A549 treated with RU486 at 1 μM for 4 hours (cell line): ENCODE measurements around the gene LPCAT4. TPM values are rescaled to one million over a fixed set of nuclear protein-coding genes. Genes with fewer than 3 reads are reported as not detected.

Experiments
- total RNA-seq: library from RNA; stranded (reverse); fragments of 200-300 nt; extraction: Qiagen RNA extraction; gene quantifications from 5 replicates; pipeline ENCODE4 v1.2.3, GENCODE V29; 2022; ENCODE audit warnings: low read depth

LPCAT4 gene
- total RNA-seq = 42.3 to 64.1 TPM (median 56.1 TPM) in 5 replicates

DNA sequence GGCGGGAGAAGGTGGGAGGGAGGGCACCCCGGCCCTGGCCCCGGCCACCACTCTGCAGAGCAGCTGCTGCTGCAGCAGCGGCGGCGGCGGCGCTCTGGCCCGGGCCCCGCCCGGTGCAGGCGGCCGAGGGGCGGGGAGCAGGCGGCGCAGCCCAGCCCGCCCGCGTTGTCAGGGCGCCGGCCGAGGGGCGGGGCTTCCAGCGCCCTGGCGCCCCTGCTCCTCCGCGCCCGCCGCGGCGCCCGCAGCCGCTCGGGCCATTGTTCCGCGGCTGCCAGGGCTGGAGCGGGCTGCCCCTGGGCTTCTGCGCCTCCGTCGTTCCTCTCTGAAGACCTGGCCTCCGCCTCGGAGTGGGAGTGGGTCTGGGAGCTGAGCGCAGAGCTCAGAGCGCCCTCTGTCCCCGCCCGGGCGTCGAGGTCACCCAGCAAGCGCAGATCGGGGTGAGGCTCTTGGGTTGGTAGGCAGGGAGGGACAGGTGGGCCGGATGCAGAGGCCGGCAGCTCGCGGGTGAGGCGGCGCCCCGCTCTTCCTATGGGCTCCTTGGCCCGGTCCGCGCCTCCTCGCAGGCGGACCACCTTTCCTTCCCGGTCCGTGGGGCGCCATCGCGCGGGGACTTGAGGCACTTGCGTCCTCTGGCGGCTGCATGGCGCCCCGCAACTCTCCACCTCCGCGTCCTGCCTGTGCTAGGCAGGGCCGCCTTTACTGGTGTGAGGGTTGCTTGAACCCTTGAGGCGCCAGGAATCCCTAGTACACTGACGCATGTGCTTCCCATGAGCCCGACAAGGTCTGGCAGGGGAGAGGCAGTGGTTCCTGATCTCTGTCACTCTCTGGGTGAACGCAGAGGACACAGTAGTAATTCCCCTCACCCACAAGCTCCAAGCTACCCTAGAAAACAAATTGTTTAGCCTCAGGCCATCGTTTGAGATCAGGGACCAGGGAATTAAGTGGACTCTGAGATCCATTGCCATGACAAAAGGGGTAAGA is at the start of gene LPCAT4:
Gene LPCAT4, minus strand, starts transcription at position 96 of the 981 bp plus-strand sequence. CDS start 96 bp downstream, outside the sequence.

DNA sequence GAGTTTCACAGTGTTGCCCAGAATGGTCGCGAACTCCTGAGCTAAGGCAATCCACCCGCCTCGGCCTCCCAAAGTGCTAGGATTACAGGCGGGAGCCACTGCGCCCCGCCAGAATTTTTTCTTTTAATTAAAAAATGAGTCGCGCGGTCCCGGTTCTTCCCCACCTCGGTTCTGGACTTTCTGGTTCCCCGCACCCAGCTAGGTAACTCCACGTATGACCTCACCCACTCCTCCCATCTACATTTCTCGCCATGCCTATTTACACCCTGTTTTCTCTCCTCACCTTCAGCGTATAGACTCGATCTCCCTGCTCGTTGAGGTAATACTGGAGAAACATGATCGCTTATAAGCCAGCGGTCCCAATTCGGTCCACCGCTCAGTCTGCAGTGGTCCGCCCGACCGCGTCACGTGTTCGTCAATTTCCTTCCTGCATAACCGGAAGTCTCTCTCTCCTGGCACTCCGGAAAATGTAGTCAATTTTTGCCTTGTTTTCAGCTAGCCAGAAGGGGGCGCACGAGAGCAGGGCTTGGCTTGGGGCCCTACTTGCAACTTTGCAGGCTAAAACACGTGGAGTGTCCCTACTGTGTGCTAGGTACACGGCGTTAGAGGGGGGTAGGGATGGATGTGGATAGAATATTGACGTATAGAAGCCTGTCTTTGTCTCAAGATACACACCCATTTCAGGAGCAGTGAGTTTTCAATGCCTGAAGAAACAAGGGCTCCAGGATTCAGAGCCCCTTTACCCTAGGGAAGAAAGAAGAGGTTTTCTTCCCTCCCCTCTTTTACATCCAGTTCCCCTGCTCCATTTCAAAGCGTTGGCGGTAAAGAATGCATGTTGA is 24.0 kb downstream of the LPCAT4 start, which contains the start of the genes NOP10 and NUTM1:
Gene NOP10, minus strand, starts transcription at position 400 of the 839 bp plus-strand sequence. Its CDS starts 63 bp downstream, at position 337.
Gene NUTM1, plus strand, starts transcription at position 579 of the 839 bp plus-strand sequence. CDS start 382 bp downstream, outside the sequence.

DNA sequence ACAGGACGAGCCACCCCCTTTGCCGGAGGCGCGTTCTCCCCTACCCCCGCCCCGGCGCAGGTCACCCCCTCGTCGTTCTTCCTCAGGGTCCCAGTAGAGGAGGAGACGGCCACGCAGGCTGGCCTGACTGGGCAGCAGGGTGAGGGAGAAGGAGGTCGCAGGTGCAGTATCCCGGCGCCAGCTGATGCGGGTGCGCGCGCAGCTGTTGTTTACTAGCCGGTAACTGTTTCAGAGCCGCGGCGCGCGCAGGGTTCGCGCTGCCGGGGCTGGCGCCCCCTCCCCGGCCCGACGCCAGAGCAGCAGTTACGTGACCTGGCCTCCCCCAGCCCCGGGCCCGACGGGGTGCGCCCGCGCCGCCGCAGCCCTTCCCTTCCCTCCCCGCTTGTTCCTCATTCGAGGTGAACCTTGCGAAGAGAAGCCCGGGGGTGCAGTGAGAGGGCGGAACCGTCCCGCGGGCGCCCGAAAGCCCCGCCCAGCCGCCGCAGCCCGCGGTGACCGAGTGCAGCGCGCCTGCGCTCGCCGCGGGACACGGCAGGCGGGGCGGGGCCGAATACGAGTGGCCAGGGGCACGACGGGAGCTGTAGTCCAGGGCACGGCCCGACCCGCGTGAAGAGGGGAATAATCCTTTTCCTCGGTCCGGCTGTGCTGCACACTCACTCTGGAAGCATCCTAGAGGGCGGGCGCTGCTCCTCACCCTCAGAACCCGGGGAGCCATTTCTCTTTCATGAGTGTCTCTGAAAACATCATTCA is 29.3 kb downstream of the LPCAT4 start, which contains the start of gene SLC12A6:
Gene SLC12A6, minus strand, starts transcription at position 225 of the 750 bp plus-strand sequence. CDS start 1,101 bp downstream, outside the sequence.

Other genes with a start within 250 kb of the LPCAT4 start
- 17.3 to 36.5 TPM (median 34.7 TPM) in 5 replicates for gene KATNBL1, start 157.1 kb downstream of the LPCAT4 start, total RNA-seq
- 186 to 201 TPM (median 199 TPM) in 5 replicates for gene EMC4, start 142.2 kb downstream of the LPCAT4 start, total RNA-seq
- gene SLC12A6, start 29.4 kb downstream of the LPCAT4 start, total RNA-seq = 4.7 to 6.9 TPM (median 6.6 TPM) in 5 replicates
- 526 to 639 TPM (median 558 TPM) in 5 replicates for gene NOP10, start 24.1 kb downstream of the LPCAT4 start, total RNA-seq
- not detected in 5 replicates for gene NUTM1, start 23.9 kb downstream of the LPCAT4 start, total RNA-seq
- gene GOLGA8A, start 70.6 kb upstream of the LPCAT4 start, total RNA-seq = 4.6 to 10.2 TPM (median 7.5 TPM) in 5 replicates
- 7.7 to 19.4 TPM (median 16.6 TPM) in 5 replicates for gene GOLGA8B, start 216.5 kb upstream of the LPCAT4 start, total RNA-seq